GM12878 (cell line): ENCODE data around the gene TBCD.

Experiments used
- CHD4 ChIP-seq: fragments of 200-600 bp; sonication (generic); IDR thresholded peaks from 2 replicates; pipeline ENCODE4 v1.6.1; 2016; ENCODE audit warnings: mild to moderate bottlenecking
- EP300 ChIP-seq, 2 experiments: fragments of 150-350 bp in 1 of 2; IDR thresholded peaks; 2 replicates each; pipeline ENCODE4 v1.6.1; 2011 to 2012; ENCODE audit warnings: low read depth in 2 of 2, low read length in 2 of 2, borderline replicate concordance in 1 of 2, improper control_type of control experiment in 1 of 2, inconsistent platforms in 1 of 2; ENCODE audit not compliant: control insufficient read depth in 1 of 2
- EZH2 ChIP-seq: IDR thresholded peaks from 2 replicates; pipeline ENCODE4 v1.6.1; 2012; ENCODE audit warnings: low read depth, mild to moderate bottlenecking, control low read depth, inconsistent platforms, low read length, borderline replicate concordance; ENCODE audit not compliant: control insufficient read depth
- HDAC2 ChIP-seq: fragments of 200-600 bp; sonication (generic); IDR thresholded peaks from 2 replicates; pipeline ENCODE4 v1.6.1; 2017
- PAX5 ChIP-seq: IDR thresholded peaks from 2 replicates; pipeline ENCODE4 v1.6.1; 2011; ENCODE audit warnings: low read depth, low read length, borderline replicate concordance
- POLR2AphosphoS5 ChIP-seq: IDR thresholded peaks from 2 replicates; pipeline ENCODE4 v1.6.1; 2011; ENCODE audit warnings: mild to moderate bottlenecking, low read length, inconsistent platforms
- RFX5 ChIP-seq: IDR thresholded peaks from 2 replicates; pipeline ENCODE4 v1.6.1; 2011; ENCODE audit warnings: low read depth, low read length, improper control_type of control experiment
- SRF ChIP-seq, 2 experiments: IDR thresholded peaks; 2 replicates each; pipeline ENCODE4 v1.6.1; 2011; ENCODE audit warnings: low read depth in 2 of 2, low read length in 2 of 2, mild to moderate bottlenecking in 1 of 2, moderate library complexity in 1 of 2
- ZZZ3 ChIP-seq: IDR thresholded peaks from 2 replicates; pipeline ENCODE4 v1.6.1; 2011; ENCODE audit warnings: low read depth; ENCODE audit not compliant: control insufficient read depth, insufficient read length
- TF ChIP-seq, protein P1 (sequence below), 3 experiments: IDR thresholded peaks in 2 of 3; conservative IDR thresholded peaks in 1 of 3; 2 replicates each; pipeline ENCODE4 v1.5.1; 2011; ENCODE audit warnings: low read depth in 3 of 3, low read length in 3 of 3, mild to moderate bottlenecking in 3 of 3, control low read depth in 2 of 3, moderate library complexity in 2 of 3, inconsistent platforms in 1 of 3, mixed read lengths in 1 of 3; ENCODE audit not compliant: control insufficient read depth in 2 of 3, insufficient read depth in 1 of 3; ENCODE audit errors: extremely low read depth in 1 of 3
- TF ChIP-seq, protein P2 (sequence below): fragments of 450-650 bp; IDR thresholded peaks from 2 replicates; pipeline ENCODE4 v1.6.1; 2016; ENCODE audit warnings: mild to moderate bottlenecking

DNA sequence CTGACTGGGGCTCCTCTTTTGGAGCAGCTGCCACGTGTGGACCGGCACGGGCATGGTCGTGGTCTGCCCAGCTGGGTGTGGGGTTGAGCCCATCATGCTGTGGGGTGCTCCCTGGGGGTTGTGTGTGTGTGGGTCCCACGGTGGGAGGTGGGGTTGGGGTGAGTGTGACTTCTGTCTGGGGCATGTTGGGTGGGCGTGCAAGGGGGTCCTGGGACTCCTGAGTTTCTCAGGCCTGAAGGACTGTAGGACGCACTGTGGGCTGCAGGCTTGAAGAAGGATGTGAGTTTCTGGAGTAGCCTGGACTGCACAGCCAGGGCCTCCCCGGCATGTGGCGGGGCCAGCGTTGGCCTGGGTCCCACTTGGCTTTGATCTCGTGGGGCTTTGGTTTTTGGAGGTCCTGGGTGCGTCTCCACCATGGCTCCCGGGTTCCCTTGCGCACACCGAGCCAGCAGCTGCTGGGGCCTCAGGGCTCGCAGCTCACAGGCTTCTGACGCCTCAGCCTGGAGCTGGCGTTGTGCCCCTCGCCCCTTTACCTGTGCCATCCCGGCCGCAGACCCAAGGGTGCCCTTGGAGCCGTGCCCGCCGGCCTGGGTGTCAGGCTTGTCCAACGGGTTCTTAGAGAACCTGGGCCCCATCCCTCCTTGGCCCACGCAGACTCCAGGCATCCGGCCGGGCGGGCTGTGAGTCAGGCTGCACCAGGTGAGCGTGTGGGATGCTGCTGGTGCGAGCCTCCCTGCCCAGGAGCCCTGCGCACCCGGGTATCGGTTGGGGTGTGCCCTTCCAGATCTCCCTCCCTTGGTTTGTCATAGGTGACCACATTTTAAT, 122.4 kb downstream of the TBCD start:
- TF ChIP-seq ZZZ3 (no peak), CHD4 (no peak), RFX5 (no peak), PAX5 (no peak), POLR2AphosphoS5 (no peak), EP300 (IDR thresholded peaks at IDR 0.05; ENCODE audit: borderline replicate concordance in 1 of 2, control insufficient read depth in 1 of 2, low read depth in 2 of 2, low read length in 2 of 2) (no peak), EZH2 (no peak), HDAC2 (no peak), SRF (IDR thresholded peaks at IDR 0.05; ENCODE audit: low read depth in 2 of 2, low read length in 2 of 2) (no peak)
- TF ChIP-seq, protein P1, sequence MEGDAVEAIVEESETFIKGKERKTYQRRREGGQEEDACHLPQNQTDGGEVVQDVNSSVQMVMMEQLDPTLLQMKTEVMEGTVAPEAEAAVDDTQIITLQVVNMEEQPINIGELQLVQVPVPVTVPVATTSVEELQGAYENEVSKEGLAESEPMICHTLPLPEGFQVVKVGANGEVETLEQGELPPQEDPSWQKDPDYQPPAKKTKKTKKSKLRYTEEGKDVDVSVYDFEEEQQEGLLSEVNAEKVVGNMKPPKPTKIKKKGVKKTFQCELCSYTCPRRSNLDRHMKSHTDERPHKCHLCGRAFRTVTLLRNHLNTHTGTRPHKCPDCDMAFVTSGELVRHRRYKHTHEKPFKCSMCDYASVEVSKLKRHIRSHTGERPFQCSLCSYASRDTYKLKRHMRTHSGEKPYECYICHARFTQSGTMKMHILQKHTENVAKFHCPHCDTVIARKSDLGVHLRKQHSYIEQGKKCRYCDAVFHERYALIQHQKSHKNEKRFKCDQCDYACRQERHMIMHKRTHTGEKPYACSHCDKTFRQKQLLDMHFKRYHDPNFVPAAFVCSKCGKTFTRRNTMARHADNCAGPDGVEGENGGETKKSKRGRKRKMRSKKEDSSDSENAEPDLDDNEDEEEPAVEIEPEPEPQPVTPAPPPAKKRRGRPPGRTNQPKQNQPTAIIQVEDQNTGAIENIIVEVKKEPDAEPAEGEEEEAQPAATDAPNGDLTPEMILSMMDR (IDR thresholded peaks at IDR 0.05 in 2 of 3, conservative IDR thresholded peaks at IDR 0.05 in 1 of 3; ENCODE audit: control insufficient read depth in 2 of 3, extremely low read depth in 1 of 3, insufficient read depth in 1 of 3, low read depth in 3 of 3, low read length in 3 of 3) = no peak
- TF ChIP-seq, protein P2, sequence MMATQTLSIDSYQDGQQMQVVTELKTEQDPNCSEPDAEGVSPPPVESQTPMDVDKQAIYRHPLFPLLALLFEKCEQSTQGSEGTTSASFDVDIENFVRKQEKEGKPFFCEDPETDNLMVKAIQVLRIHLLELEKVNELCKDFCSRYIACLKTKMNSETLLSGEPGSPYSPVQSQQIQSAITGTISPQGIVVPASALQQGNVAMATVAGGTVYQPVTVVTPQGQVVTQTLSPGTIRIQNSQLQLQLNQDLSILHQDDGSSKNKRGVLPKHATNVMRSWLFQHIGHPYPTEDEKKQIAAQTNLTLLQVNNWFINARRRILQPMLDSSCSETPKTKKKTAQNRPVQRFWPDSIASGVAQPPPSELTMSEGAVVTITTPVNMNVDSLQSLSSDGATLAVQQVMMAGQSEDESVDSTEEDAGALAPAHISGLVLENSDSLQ = no peak
